A673 (cell line): ENCODE data around the gene POU3F1. TPM values are rescaled to one million over a fixed set of nuclear protein-coding genes. Genes with fewer than 3 reads are reported as not detected.

Experiments used
- BruUV-seq: library from RNA; stranded (reverse); fragments of 400-500 nt; replicated peaks from 2 replicates; lab custom pipeline; 2021; lab: Mats Ljungman, UMichigan
- CTCF ChIA-PET: fragments of 300-600 bp; sonication (Branson Sonifier 250); formaldehyde crosslinking; loops from one replicate; lab custom pipeline; 2022; ENCODE audit warnings: antibody characterized with exemption; lab: Charles Lee
- POLR2A ChIA-PET: fragments of 300-600 bp; sonication (Branson Sonifier 250); formaldehyde crosslinking; loops from one replicate; lab custom pipeline; 2022; ENCODE audit warnings: antibody characterized with exemption; ENCODE audit not compliant: low non-redundant PET; lab: Charles Lee
- DNase-seq: peaks from one replicate; pipeline ENCODE4 v3.0.0-alpha.2; 2015; ENCODE audit warnings: low spot score
- H3K27ac ChIP-seq: fragments of 200-600 bp; sonication (generic); 2 replicates; pipeline ENCODE4 v1.5.1; 2016; ENCODE audit warnings: mixed run types, low read depth, mild to moderate bottlenecking, mixed read lengths, antibody characterized with exemption, low read length; ENCODE audit not compliant: poor library complexity, severe bottlenecking
- H3K27me3 ChIP-seq: fragments of 200-600 bp; sonication (generic); replicated peaks from 2 replicates; pipeline ENCODE4 v1.6.1; 2017; ENCODE audit warnings: mixed run types, low read depth, mild to moderate bottlenecking, mixed read lengths, antibody characterized with exemption, low read length; ENCODE audit not compliant: insufficient read depth, poor library complexity
- H3K36me3 ChIP-seq: fragments of 200-600 bp; sonication (generic); 2 replicates; pipeline ENCODE4 v1.6.1; 2016; ENCODE audit warnings: mixed run types, mild to moderate bottlenecking, mixed read lengths, antibody characterized with exemption, low read length; ENCODE audit not compliant: insufficient read depth, poor library complexity, severe bottlenecking
- H3K4me1 ChIP-seq: fragments of 200-600 bp; sonication (generic); 2 replicates; pipeline ENCODE4 v1.6.1; 2017; ENCODE audit warnings: mixed run types, mild to moderate bottlenecking, mixed read lengths, antibody characterized with exemption, low read length; ENCODE audit not compliant: insufficient read depth, poor library complexity, severe bottlenecking
- H3K4me3 ChIP-seq: fragments of 200-600 bp; sonication (generic); 2 replicates; pipeline ENCODE4 v1.5.1; 2016; ENCODE audit warnings: low read depth, mixed run types, mild to moderate bottlenecking, mixed read lengths, low read length; ENCODE audit not compliant: poor library complexity, severe bottlenecking
- H3K9me3 ChIP-seq: fragments of 200-600 bp; sonication (generic); 2 replicates; pipeline ENCODE4 v1.6.1; 2016; ENCODE audit warnings: mixed run types, low read depth, mild to moderate bottlenecking, mixed read lengths, antibody characterized with exemption, low read length; ENCODE audit not compliant: poor library complexity, severe bottlenecking
- CTCF ChIP-seq: fragments of 300-800, 200-600 bp; sonication (generic); conservative IDR thresholded peaks from 2 replicates; pipeline ENCODE4 v1.5.1; 2017; ENCODE audit warnings: low read depth, mild to moderate bottlenecking, antibody characterized with exemption, low read length, moderate library complexity, mixed read lengths
- EZH2 ChIP-seq: fragments of 200-600 bp; sonication (generic); IDR thresholded peaks from 2 replicates; pipeline ENCODE4 v1.6.1; 2017; ENCODE audit warnings: borderline replicate concordance, low read depth, mild to moderate bottlenecking, mixed read lengths, antibody characterized with exemption, low read length; ENCODE audit not compliant: poor library complexity, severe bottlenecking
- intact Hi-C: fragments of 100-400 bp; cut with micrococcal nuclease; formaldehyde crosslinking; loops from one replicate; pipeline ENCODE4 v1.10.0; 2022; ENCODE audit not compliant: unreplicated experiment
- total RNA-seq: library from RNA; stranded (reverse); gene quantifications from 2 replicates; pipeline ENCODE4 v1.2.3, GENCODE V29; 2021

POU3F1 gene
- total RNA-seq, 1 experiment from 2014 or later: 92.9 TPM

GRCh38 chr1:38052750-38053415, 6.3 kb upstream of the POU3F1 start:
- H3K4me1 ChIP-seq: peaks cover 59% of the 10 kb centered on the region

GRCh38 chr1:38051079-38051543, 4.5 kb upstream of the POU3F1 start:
- H3K4me1 ChIP-seq: peaks cover 59% of the 10 kb centered on the region
- no TSS peak for BruUV-seq
- TF ChIP-seq EZH2 (no peak), CTCF (no peak)
- ChIA-PET CTCF (interaction anchor here (0.9 kb wide), 1 partner anchor 21 kb away, joined by 4 read pairs; no protein-coding TSS in a partner anchor), POLR2A (no interaction called here)
- H3K27ac ChIP-seq: peak overlapping the region; percentile 55
- no peaks in the 10 kb centered on the region for H3K9me3 ChIP-seq
- H3K27me3 ChIP-seq: no peaks in the 10 kb centered on the region
- intact Hi-C loops: no loop called here
- peak overlapping the region; percentile 27 for H3K4me3 ChIP-seq
- no peak for DNase-seq
- no peaks in the 10 kb centered on the region for H3K36me3 ChIP-seq

More at GRCh38 chr1:38052750-38053415, 6.3 kb upstream of the POU3F1 start:
- no peaks in the 10 kb centered on the region for H3K9me3 ChIP-seq
- intact Hi-C loops: no loop called here
- H3K36me3 ChIP-seq: no peaks in the 10 kb centered on the region
- POLR2A ChIA-PET: no interaction called here
- CTCF ChIA-PET: interaction anchor here (0.9 to 1.2 kb wide), 3 partner anchors 19 to 24 kb away, joined by 3 to 5 read pairs (median 4); no protein-coding TSS in a partner anchor
- H3K4me3 ChIP-seq: peak overlapping the region; percentile 27
- H3K27me3 ChIP-seq: no peaks in the 10 kb centered on the region
- peak overlapping the region; percentile 59 for H3K27ac ChIP-seq
- no peak for DNase-seq
- TF ChIP-seq CTCF (no peak), EZH2 (no peak)
- no TSS peak for BruUV-seq

- no peaks in the 10 kb centered on the region for H3K27me3 ChIP-seq
- H3K36me3 ChIP-seq: peaks cover under 1% of the 10 kb centered on the region
- H3K4me3 ChIP-seq: peak overlapping the region; percentile 27
- ChIA-PET CTCF (interaction anchor here (0.9 kb wide), 1 partner anchor 21 kb away, joined by 4 read pairs; no protein-coding TSS in a partner anchor), POLR2A (no interaction called here)
- DNase-seq: peak; percentile 61
- no peaks in the 10 kb centered on the region for H3K9me3 ChIP-seq
- peak overlapping the region; percentile 55 for H3K27ac ChIP-seq
- intact Hi-C loops: no loop called here
- BruUV-seq: no TSS peak
- TF ChIP-seq EZH2 (no peak), CTCF (no peak)
- peaks cover 59% of the 10 kb centered on the region for H3K4me1 ChIP-seq
These were observed 3.9 kb upstream of the POU3F1 start for GRCh38 chr1:38050397-38051078.
